Measurements from ENCODE around the gene NHLRC4. TPM values are rescaled to one million over a fixed set of nuclear protein-coding genes. Genes with fewer than 3 reads are reported as not detected.
A peak's percentile ranks its signal among the peaks of the same experiment; 100 is the strongest.

NHLRC4 gene
- total and polyA plus RNA-seq, 7 donors: 0.06 to 0.39 (median 0.27) TPM; not detected in 1

- Histone ChIP-seq H3K27me3 (ENCODE audit: insufficient read depth in 3 of 3, low read length in 2 of 3) (no peaks in the 10 kb centered on the region), H3K9me3 (no peaks in the 10 kb centered on the region), H3K4me1 (peaks cover 23% of the 10 kb centered on the region), H3K36me3 (ENCODE audit: insufficient read depth in 1 of 2, low read depth in 1 of 2) (peaks cover 0 to 4% of the 10 kb centered on the region in 2 donors), H3K4me3 (no peak overlapping the region), H3K27ac (peak overlapping the region; percentile 55)
- peak; percentile 40 to 60 (median 48) for ATAC-seq
- WGBS, 3 donors: 80 to 84% (median 80%) methylated on average over 14 of the region's 14 CpGs
- TF ChIP-seq CTCF (IDR thresholded peaks at IDR 0.05): no peak
- intact Hi-C loops (cut with DNase I): loop anchor here in 1 of 2 donors (2.0 kb wide), 1 partner anchor 31 kb away; no protein-coding TSS in a partner anchor
- DNase-seq: no peak
Observed at GRCh38 chr16:609984-610383, 43.2 kb downstream of the NHLRC4 start.

GRCh38 chr16:610513-611381 lies 43.9 kb downstream of the NHLRC4 start:
- H3K27me3 ChIP-seq (ENCODE audit: insufficient read depth in 3 of 3, low read length in 2 of 3): no peaks in the 10 kb centered on the region
- ATAC-seq: peak; percentile 90 to 99 (median 94)
- 59 to 74% (median 67%) methylated on average over 28 of the region's 28 CpGs for WGBS, 3 donors
- DNase-seq: peak; percentile 75 to 84
- peaks cover 18% of the 10 kb centered on the region for H3K4me1 ChIP-seq
- no peaks in the 10 kb centered on the region for H3K9me3 ChIP-seq
- intact Hi-C loops (cut with DNase I): loop anchor here in 1 of 2 donors (2.0 kb wide), 1 partner anchor 32 kb away; no protein-coding TSS in a partner anchor
- H3K27ac ChIP-seq: peak overlapping the region; percentile 55
- peak; percentile 73 for TF ChIP-seq CTCF (IDR thresholded peaks at IDR 0.05)
- no peak overlapping the region for H3K4me3 ChIP-seq
- H3K36me3 ChIP-seq (ENCODE audit: insufficient read depth in 1 of 2, low read depth in 1 of 2): peaks cover 0 to 6% of the 10 kb centered on the region in 2 donors

DNA sequence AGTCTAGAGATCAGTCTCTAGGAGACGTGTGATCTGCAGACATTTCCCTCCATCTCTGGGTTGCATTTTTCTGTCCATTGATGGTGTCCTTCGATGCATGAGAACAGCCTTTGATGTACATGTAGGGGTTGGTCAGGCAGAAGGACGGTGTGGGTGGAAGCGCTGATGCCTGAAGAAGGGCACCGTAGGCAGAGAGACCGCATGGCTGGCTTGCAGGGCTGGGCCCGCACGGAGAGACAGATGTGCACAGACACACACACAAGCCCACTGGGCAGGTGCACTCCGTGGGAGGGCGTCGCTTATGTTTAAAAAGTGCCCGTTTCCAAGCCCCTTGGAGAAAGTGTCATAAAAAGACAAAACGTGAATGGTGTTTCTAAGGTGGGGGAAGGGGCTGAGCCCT lies 48.3 kb downstream of the NHLRC4 start:
- no peak overlapping the region for H3K4me3 ChIP-seq
- WGBS, 3 donors: 92 to 93% (median 92%) methylated on average over 13 of the region's 13 CpGs
- ATAC-seq: no peak
- H3K27me3 ChIP-seq (ENCODE audit: insufficient read depth in 3 of 3, low read length in 2 of 3): no peaks in the 10 kb centered on the region
- no peak for DNase-seq
- no peak overlapping the region for H3K27ac ChIP-seq
- peaks cover 11% of the 10 kb centered on the region for H3K4me1 ChIP-seq
- intact Hi-C loops (cut with DNase I): loop anchor here in 1 of 2 donors (5.0 kb wide), 1 partner anchor 38 kb away; no protein-coding TSS in a partner anchor
- no peaks in the 10 kb centered on the region for H3K9me3 ChIP-seq
- TF ChIP-seq CTCF (IDR thresholded peaks at IDR 0.05): no peak
- peaks cover 0 to 22% of the 10 kb centered on the region in 2 donors for H3K36me3 ChIP-seq (ENCODE audit: insufficient read depth in 1 of 2, low read depth in 1 of 2)

GRCh38 chr16:616733-617586 lies 50.2 kb downstream of the NHLRC4 start:
- Histone ChIP-seq H3K4me3 (no peak overlapping the region), H3K27ac (no peak overlapping the region), H3K4me1 (no peaks in the 10 kb centered on the region), H3K36me3 (ENCODE audit: insufficient read depth in 1 of 2, low read depth in 1 of 2) (peaks cover 0 to 22% of the 10 kb centered on the region in 2 donors), H3K27me3 (ENCODE audit: insufficient read depth in 3 of 3, low read length in 2 of 3) (no peaks in the 10 kb centered on the region), H3K9me3 (no peaks in the 10 kb centered on the region)
- WGBS, 3 donors: 92 to 94% (median 94%) methylated on average over 38 to 39 of the region's 39 CpGs
- ATAC-seq (peak in 3 of 4 donors; percentile 15 to 41 (median 30)), DNase-seq (no peak)
- intact Hi-C loops (cut with DNase I): loop anchor here in 1 of 2 donors (5.0 kb wide), 1 partner anchor 40 kb away; no protein-coding TSS in a partner anchor
- no peak for TF ChIP-seq CTCF (IDR thresholded peaks at IDR 0.05)

Measured in psoas muscle (tissue), 8 donors.